Esophagus mucosa (tissue), 1 donor: Measurements from ENCODE around the gene RAMP2. TPM values are rescaled to one million over a fixed set of nuclear protein-coding genes. Genes with fewer than 3 reads are reported as not detected.
A peak's percentile ranks its signal among the peaks of the same experiment; 100 is the strongest.

Experiments used
- ATAC-seq: fragments of 200-7000 bp; cut with Tn5 transposase; one replicate; pipeline ENCODE4 v1.9.1; 2020
- total RNA-seq: library from RNA; stranded (reverse); gene quantifications from one replicate; pipeline ENCODE4 v1.2.4, GENCODE V29; 2023
- donor health status: DM: yes; HTN: yes; CAD: no.

RAMP2 gene
- total RNA-seq, 1 donor from 2014 or later, result 4.5 TPM

- ATAC-seq, result no peak
Measured at GRCh38 chr17:42795061-42795460, 34.0 kb downstream of the RAMP2 start.

DNA sequence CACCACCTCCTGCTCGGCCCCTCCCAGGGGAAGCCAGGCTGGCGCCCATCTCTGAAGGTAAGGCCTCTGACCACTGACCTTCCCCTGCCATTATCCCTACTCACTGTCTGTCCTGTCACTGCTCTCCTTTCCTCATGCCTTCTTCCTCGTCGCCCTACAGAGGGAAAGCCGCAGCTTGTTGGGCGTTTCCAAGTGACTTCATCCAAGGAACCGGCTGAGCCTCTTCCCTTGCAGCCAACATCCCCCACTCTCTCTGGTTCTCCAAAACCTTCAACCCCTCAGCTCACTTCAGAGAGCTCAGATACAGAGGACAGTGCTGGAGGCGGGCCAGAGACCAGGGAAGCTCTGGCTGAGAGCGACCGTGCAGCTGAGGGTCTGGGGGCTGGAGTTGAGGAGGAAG lies 34.4 kb downstream of the RAMP2 start:
- ATAC-seq, result peak; percentile 32

GRCh38 chr17:42796066-42796758 lies 35.2 kb downstream of the RAMP2 start:
- no peak for ATAC-seq

DNA sequence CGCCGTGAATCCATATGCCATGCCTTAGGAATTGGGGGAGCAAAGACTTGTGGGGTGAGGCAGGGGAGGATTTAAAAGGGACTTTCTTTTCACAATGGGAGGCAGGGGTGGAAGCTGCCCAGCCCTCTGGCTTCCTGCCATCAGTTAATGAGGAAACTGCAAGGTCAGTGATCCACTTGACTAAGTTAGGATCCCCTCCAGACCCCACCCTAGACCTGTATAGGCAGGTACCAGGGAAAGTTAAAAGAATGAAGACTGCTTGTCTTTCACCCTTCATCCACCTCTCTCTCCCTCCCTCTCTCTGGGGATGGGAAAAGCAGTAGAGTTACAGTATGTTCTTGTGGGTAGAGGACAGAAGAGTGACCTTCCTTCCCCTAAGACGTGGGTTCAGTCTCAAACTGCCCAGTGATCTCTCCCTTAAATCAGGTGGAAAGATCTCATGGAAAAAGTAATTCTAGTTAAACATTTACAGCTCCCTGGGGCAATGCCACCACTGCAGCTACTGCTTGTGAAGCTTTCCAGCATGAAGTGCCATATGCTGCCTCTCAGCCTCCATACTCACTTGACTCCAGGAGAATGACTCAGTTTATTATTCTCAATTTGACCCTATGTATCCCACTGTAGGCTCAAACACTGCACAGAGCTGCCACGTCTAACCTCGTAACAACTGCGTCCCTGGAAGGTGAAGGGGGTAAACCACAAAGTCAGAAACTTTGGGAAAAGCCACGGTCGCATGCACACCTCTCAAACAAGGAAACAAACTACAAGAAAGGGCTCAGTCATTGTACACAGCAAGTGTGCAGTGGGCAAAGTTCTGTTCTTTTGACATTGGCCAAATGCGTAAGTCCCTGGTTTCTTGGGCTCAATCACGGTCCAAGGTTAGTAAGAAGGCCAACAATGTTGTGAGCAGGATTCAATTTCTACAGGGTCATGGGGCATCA lies 36.3 kb downstream of the RAMP2 start:
- peak; percentile 71 for ATAC-seq

- no peak for ATAC-seq
Measured at GRCh38 chr17:42798011-42798382, 37.0 kb downstream of the RAMP2 start.

DNA sequence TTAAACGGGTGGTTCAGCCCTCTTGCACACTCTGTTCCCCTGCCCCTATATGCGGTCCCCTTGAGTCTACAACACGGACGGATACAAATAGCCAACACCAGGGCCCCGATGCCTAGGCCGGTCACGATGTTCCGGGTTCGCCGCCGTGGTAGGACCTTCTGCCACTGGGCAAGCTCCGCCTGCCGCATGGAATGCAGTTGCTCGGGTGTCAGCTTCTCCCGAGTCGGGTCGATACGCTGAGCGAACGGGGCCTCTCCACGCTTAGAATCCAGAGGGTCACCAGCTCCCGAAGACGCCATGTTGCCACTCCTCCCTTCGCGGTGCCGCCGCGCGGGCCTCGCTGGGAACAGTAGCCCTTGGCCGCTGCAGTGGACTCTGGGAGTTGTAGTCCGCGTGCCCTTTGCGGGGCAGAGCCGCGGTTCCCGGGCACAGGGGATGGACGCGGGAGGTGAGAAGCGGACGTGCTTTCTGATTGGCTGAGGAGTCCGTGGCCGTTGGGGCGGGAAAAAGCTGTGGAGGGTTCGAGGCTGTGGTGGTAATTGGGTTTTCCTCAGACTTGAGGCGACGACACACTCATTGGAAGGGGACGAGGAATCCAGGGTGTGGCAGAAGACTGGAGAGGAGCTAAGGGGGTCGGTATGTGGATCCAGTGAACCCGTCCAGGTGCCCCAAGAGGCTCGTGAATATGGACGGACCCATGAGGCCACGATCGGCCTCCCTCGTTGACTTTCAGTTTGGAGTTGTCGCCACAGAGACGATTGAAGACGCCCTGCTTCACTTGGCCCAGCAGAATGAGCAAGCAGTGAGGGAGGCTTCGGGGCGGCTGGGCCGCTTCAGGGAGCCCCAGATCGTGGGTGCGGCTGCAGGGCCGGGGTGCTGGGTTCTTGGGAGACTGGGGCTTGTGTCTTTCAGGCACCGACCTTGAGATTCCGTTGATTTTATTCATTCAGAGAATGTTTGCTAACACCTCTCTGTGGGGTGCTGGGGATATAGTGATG lies 37.7 kb downstream of the RAMP2 start, which contains the start of the genes CNTD1 and COA3:
CNTD1 (plus strand) TSS at position 479 of the 998 bp plus-strand sequence; CDS start at position 686, 207 bp downstream.
COA3 (minus strand) TSS at position 322 of the 998 bp plus-strand sequence; CDS start at position 299, 23 bp downstream.
- ATAC-seq, result peak; percentile 75

DNA sequence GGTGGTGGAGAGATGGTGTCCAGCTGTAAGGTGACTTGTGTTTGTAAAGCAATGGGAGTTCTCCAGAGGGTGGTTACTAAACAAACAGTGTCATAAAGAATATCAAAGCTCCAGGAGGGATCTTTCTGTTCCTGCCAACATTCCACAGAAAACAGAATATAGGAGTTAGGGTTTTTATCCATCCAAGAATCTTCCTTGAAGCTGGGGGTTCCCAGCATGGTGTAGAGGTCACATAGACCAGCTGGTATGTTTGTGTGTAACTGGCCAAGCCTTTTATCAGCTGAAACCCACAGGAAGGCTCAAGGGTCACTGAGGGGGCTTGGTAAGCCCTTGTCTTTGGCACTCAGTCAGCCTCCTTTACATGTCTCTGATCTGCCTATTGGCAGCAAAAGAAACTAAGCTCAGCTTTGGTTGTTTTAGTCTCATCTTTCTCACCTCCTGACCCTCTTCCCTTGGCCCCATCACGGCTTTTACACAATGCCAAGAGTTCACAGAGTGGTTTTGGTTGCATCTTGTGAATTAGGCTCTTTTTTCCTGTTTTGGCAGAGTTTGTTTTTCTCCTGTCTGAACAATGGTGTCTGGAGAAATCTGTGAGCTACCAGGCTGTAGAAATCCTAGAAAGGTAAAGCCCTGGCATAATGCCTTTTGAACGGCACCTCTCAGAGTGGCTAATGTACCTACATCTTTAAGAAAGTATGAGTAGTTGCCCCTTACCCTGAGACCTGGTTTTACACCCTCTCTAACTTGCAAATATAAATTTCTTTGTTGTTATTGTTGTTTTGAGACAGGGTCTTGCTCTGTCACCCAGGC lies 42.3 kb downstream of the RAMP2 start:
- ATAC-seq, result no peak

DNA sequence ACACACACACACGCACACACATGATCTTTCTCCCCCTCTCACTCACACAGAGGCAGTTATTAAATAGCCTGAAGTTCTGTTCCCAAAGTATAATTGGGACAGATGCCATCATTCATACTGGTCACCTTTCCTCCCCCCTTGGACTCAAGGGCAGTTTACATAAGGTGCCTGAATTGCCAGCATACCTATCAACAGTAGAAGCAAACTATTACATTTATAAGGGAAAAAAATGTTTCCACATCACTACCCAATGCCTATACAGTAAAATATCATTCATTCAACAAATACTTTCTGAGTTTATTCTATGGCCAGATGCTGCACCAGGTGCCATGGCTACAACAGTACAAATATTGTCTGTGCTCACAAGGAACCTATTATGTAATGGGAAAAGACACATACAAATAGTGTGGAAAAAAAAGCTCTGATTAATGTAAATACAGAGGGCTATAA lies 43.9 kb downstream of the RAMP2 start:
- ATAC-seq, result no peak

DNA sequence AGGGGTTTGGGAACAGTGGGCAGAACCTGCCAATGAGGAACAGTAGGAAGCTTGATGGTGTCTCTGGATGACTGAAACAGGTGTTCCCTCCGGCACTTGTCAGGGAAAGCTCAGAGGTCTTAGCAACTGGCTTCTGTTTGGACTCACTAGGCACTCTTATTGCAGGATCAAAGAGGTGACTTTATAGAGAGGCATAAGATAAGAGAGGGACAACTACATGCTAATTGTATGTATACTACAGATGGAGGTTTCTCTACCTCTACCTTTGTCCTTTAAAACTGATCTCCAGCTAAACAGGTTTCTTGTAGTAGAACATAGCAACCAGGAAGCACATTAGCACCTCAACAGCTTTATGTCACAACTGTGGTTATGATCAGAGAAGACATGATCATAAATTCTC lies 45.2 kb downstream of the RAMP2 start:
- peak; percentile 55 for ATAC-seq

- peak; percentile 57 for ATAC-seq
Measured at GRCh38 chr17:42809250-42809649, 48.2 kb downstream of the RAMP2 start.

Other genes with a start within 250 kb of the RAMP2 start
- 13.3 TPM for gene NAGLU, start 225.0 kb upstream of the RAMP2 start, total RNA-seq
- 15.7 TPM for gene HSD17B1, start 208.3 kb upstream of the RAMP2 start, total RNA-seq
- gene COASY, start 199.1 kb upstream of the RAMP2 start, total RNA-seq, result 67.4 TPM
- gene MLX, start 194.1 kb upstream of the RAMP2 start, total RNA-seq, result 33.8 TPM
- 2.9 TPM for gene PSMC3IP, start 183.5 kb upstream of the RAMP2 start, total RNA-seq
- 53.6 TPM for gene RETREG3, start 151.9 kb upstream of the RAMP2 start, total RNA-seq
- gene TUBG1, start 151.5 kb upstream of the RAMP2 start, total RNA-seq, result 44.4 TPM
- 7.3 TPM for gene TUBG2, start 101.9 kb upstream of the RAMP2 start, total RNA-seq
- 49.6 TPM for gene PLEKHH3, start 84.2 kb upstream of the RAMP2 start, total RNA-seq
- gene CCR10, start 79.4 kb upstream of the RAMP2 start, total RNA-seq, result not detected
- 1.3 TPM for gene CNTNAP1, start 78.7 kb upstream of the RAMP2 start, total RNA-seq
- 14.4 TPM for gene EZH1, start 16.2 kb upstream of the RAMP2 start, total RNA-seq
- gene VPS25, start 12.2 kb downstream of the RAMP2 start, total RNA-seq, result 70.9 TPM
- 0.40 TPM for gene WNK4, start 19.4 kb downstream of the RAMP2 start, total RNA-seq
- 104 TPM for gene COA3, start 37.5 kb downstream of the RAMP2 start, total RNA-seq
- not detected for gene CNTD1, start 37.6 kb downstream of the RAMP2 start, total RNA-seq
- 77.2 TPM for gene BECN1, start 63.1 kb downstream of the RAMP2 start, total RNA-seq
- gene PSME3, start 72.2 kb downstream of the RAMP2 start, total RNA-seq, result 96.6 TPM
- gene AOC2, start 83.4 kb downstream of the RAMP2 start, total RNA-seq, result 0.44 TPM
- gene AOC3, start 90.0 kb downstream of the RAMP2 start, total RNA-seq, result 5.7 TPM
- not detected for gene G6PC1, start 139.6 kb downstream of the RAMP2 start, total RNA-seq
- 17.8 TPM for gene AARSD1, start 203.2 kb downstream of the RAMP2 start, total RNA-seq
- gene PTGES3L, start 218.9 kb downstream of the RAMP2 start, total RNA-seq, result 0.28 TPM
- 5.8 TPM for gene RUNDC1, start 219.3 kb downstream of the RAMP2 start, total RNA-seq
- 1,265 TPM for gene RPL27, start 237.2 kb downstream of the RAMP2 start, total RNA-seq
- gene IFI35, start 245.6 kb downstream of the RAMP2 start, total RNA-seq, result 7.7 TPM